Measurements from ENCODE around the gene EMD. TPM values are rescaled to one million over a fixed set of nuclear protein-coding genes. Genes with fewer than 3 reads are reported as not detected.

The EMD gene
- total and polyA plus RNA-seq, 12 donors: 7.7 to 95.2 (median 52.6) TPM

DNA sequence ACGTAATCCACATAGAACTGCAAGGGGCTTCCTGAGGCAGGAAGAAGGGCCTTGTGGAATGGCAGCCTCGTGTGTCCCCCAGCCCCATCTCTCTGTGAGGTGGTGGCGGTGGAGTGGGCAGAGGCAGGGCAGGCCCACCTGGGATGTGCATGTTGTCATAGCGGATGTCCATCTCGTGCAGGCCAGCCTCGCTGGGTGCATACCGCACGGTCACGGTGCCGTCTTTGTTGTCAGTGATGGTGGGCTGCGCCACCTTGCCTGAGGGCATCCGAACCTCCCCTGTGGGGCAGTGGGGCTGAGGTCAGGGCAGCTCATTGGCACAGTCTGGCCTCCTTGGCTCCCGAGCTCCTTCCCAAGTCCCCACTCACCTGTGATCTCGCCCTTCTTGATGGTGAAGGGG lies 25.1 kb upstream of the EMD start:
- no peaks in the 10 kb centered on the region for H3K4me1 ChIP-seq (replicated peaks in 1 of 2)
- H3K9me3 ChIP-seq (replicated peaks in 1 of 3): no peaks in the 10 kb centered on the region
- H3K4me3 ChIP-seq: no peak overlapping the region
- TF ChIP-seq CTCF (IDR thresholded peaks at IDR 0.05) (no peak), POLR2A (IDR thresholded peaks at IDR 0.05) (no peak)
- WGBS, 4 donors: 85 to 89% (median 88%) methylated on average over 8 to 14 of the region's 14 CpGs
- no peak overlapping the region for H3K27ac ChIP-seq
- peaks cover 0 to 98% of the 10 kb centered on the region in 2 donors for H3K36me3 ChIP-seq (replicated peaks in 1 of 2)
- H3K27me3 ChIP-seq: no peaks in the 10 kb centered on the region
- no peak for DNase-seq
- intact Hi-C loops (cut with DNase I): no loop called here

DNA sequence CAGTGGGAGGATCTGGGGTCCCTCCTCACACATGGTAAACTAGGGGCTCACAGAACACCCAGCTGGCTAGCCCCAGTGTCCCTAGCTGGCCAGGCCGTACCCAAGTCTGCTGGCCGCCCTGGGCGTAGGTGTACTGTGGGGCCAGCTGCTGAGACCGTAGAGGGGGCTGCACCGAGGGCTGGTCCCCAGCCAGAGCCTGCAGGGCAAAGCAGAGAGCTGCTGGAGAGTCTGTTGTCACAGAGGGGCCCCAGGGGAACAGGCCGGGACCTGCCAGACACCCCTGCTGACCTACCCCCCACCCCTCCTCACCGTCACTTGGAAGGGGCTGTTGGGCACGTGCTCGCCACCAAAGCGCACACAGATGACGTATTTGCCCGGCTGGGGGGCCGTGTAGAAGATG lies 24.6 kb upstream of the EMD start:
- peaks cover 0 to 97% of the 10 kb centered on the region in 2 donors for H3K36me3 ChIP-seq (replicated peaks in 1 of 2)
- WGBS, 4 donors: 88 to 91% methylated on average over 13 of the region's 13 CpGs; no CpG with 5 or more reads in 2 of the 4 donors
- intact Hi-C loops (cut with DNase I): no loop called here

GRCh38 chrX:154355094-154355775 lies 23.9 kb upstream of the EMD start:
- Histone ChIP-seq H3K36me3 (replicated peaks in 1 of 2) (peaks cover 0 to 97% of the 10 kb centered on the region in 2 donors), H3K9me3 (replicated peaks in 1 of 3) (no peaks in the 10 kb centered on the region), H3K27me3 (no peaks in the 10 kb centered on the region), H3K4me1 (replicated peaks in 1 of 2) (no peaks in the 10 kb centered on the region), H3K4me3 (no peak overlapping the region), H3K27ac (no peak overlapping the region)
- intact Hi-C loops (cut with DNase I): no loop called here
- DNase-seq: no peak
- no peak for TF ChIP-seq POLR2A (IDR thresholded peaks at IDR 0.05)
- no peak for TF ChIP-seq CTCF (IDR thresholded peaks at IDR 0.05)
- WGBS, 4 donors: 82 to 90% (median 87%) methylated on average over 12 to 30 of the region's 30 CpGs

More for the DNA sequence above, 24.6 kb upstream of the EMD start:
- Histone ChIP-seq H3K4me3 (no peak overlapping the region), H3K27ac (no peak overlapping the region), H3K27me3 (no peaks in the 10 kb centered on the region), H3K9me3 (replicated peaks in 1 of 3) (no peaks in the 10 kb centered on the region), H3K4me1 (replicated peaks in 1 of 2) (no peaks in the 10 kb centered on the region)
- TF ChIP-seq POLR2A (IDR thresholded peaks at IDR 0.05) (no peak), CTCF (IDR thresholded peaks at IDR 0.05) (no peak)
- DNase-seq: no peak

- H3K9me3 ChIP-seq (replicated peaks in 1 of 3): no peaks in the 10 kb centered on the region
- no peaks in the 10 kb centered on the region for H3K4me1 ChIP-seq (replicated peaks in 1 of 2)
- TF ChIP-seq POLR2A (IDR thresholded peaks at IDR 0.05) (no peak), CTCF (IDR thresholded peaks at IDR 0.05) (no peak)
- DNase-seq: no peak
- no peak overlapping the region for H3K4me3 ChIP-seq
- no peak overlapping the region for H3K27ac ChIP-seq
- intact Hi-C loops (cut with DNase I): no loop called here
- peaks cover 0 to 97% of the 10 kb centered on the region in 2 donors for H3K36me3 ChIP-seq (replicated peaks in 1 of 2)
- WGBS, 4 donors: 73 to 85% (median 77%) methylated on average over 8 to 12 of the region's 12 CpGs; no CpG with 5 or more reads in 1 of the 4 donors
- H3K27me3 ChIP-seq: no peaks in the 10 kb centered on the region
Measured at GRCh38 chrX:154355776-154356140, 23.3 kb upstream of the EMD start.
